ENCODE data around the gene MYO1G. TPM values are rescaled to one million over a fixed set of nuclear protein-coding genes. Genes with fewer than 3 reads are reported as not detected.

The MYO1G gene
- total and polyA plus RNA-seq, 4 donors: 11.9 to 76.8 (median 33.2) TPM

- 35 to 51% methylated on average over 10 of the region's 10 CpGs for WGBS, 2 donors
- no peaks in the 10 kb centered on the region for H3K27me3 ChIP-seq (ENCODE audit: control insufficient read depth in 3 of 3, insufficient read depth in 3 of 3, low read length in 2 of 3)
- H3K36me3 ChIP-seq (ENCODE audit: control insufficient read depth in 4 of 4, insufficient read depth in 4 of 4, low read length in 4 of 4): peaks cover 0 to 3% (median 0%) of the 10 kb centered on the region in 4 donors
- H3K9ac ChIP-seq (ENCODE audit: insufficient read depth in 1 of 2, low read length in 2 of 2): peak overlapping the region in 1 of 2 donors; percentile 27
- H3K4me1 ChIP-seq (ENCODE audit: control insufficient read depth in 5 of 5, insufficient read depth in 5 of 5, low read length in 5 of 5): peaks cover 0 to 12% (median 8%) of the 10 kb centered on the region in 5 donors
- ATAC-seq (ENCODE audit: insufficient read depth, low FRiP score): no peak
- DNase-seq: peak; percentile 26 to 34 (median 30)
- H3K9me3 ChIP-seq (ENCODE audit: control insufficient read depth in 4 of 4, insufficient read depth in 3 of 4, low read length in 3 of 4): no peaks in the 10 kb centered on the region
- no peak for TF ChIP-seq CTCF (IDR thresholded peaks at IDR 0.05; ENCODE audit: control extremely low read depth, extremely low read depth)
- H3K4me3 ChIP-seq: no peak overlapping the region
- H3K27ac ChIP-seq (ENCODE audit: low read depth in 1 of 2, low read length in 1 of 2): peak overlapping the region in 1 of 2 donors; percentile 64
Observed at GRCh38 chr7:45001138-45001694, 22.4 kb upstream of the MYO1G start.

- ATAC-seq (ENCODE audit: insufficient read depth, low FRiP score) (no peak), DNase-seq (peak; percentile 52 to 65 (median 63))
- Histone ChIP-seq H3K36me3 (ENCODE audit: control insufficient read depth in 4 of 4, insufficient read depth in 4 of 4, low read length in 4 of 4) (peaks cover 0 to 3% (median 0%) of the 10 kb centered on the region in 4 donors), H3K4me1 (ENCODE audit: control insufficient read depth in 5 of 5, insufficient read depth in 5 of 5, low read length in 5 of 5) (peaks cover 0 to 12% (median 5%) of the 10 kb centered on the region in 5 donors), H3K27ac (ENCODE audit: low read depth in 1 of 2, low read length in 1 of 2) (peak within 1 kb of the TSS; percentile 89 to 90), H3K9ac (ENCODE audit: insufficient read depth in 1 of 2, low read length in 2 of 2) (peak within 1 kb of the TSS; percentile 50 to 84), H3K9me3 (ENCODE audit: control insufficient read depth in 4 of 4, insufficient read depth in 3 of 4, low read length in 3 of 4) (no peaks in the 10 kb centered on the region), H3K4me3 (peak within 1 kb of the TSS; percentile 69), H3K27me3 (ENCODE audit: control insufficient read depth in 3 of 3, insufficient read depth in 3 of 3, low read length in 2 of 3) (no peaks in the 10 kb centered on the region)
- TF ChIP-seq CTCF (IDR thresholded peaks at IDR 0.05; ENCODE audit: control extremely low read depth, extremely low read depth): no peak
- WGBS, 2 donors: 1% methylated on average over 33 to 77 of the region's 77 CpGs
Observed at GRCh38 chr7:45000093-45001032, 21.5 kb upstream of the MYO1G start, which contains the start of gene CCM2. Gene CCM2 (plus strand): TSS chr7:45000201. CDS start chr7:45000334, 133 bp downstream.

- peak; percentile 94 for ATAC-seq (ENCODE audit: insufficient read depth, low FRiP score)
- peak overlapping the region in 1 of 2 donors; percentile 84 for H3K9ac ChIP-seq (ENCODE audit: insufficient read depth in 1 of 2, low read length in 2 of 2)
- no peaks in the 10 kb centered on the region for H3K27me3 ChIP-seq (ENCODE audit: control insufficient read depth in 3 of 3, insufficient read depth in 3 of 3, low read length in 2 of 3)
- H3K4me1 ChIP-seq (ENCODE audit: control insufficient read depth in 5 of 5, insufficient read depth in 5 of 5, low read length in 5 of 5): peaks cover 0 to 12% (median 5%) of the 10 kb centered on the region in 5 donors
- peak overlapping the region; percentile 36 for H3K4me3 ChIP-seq
- WGBS, 2 donors: 0 to 1% methylated on average over 63 to 66 of the region's 66 CpGs
- DNase-seq: peak; percentile 99 to 100 (median 100)
- peak overlapping the region; percentile 85 to 89 for H3K27ac ChIP-seq (ENCODE audit: low read depth in 1 of 2, low read length in 1 of 2)
- no peaks in the 10 kb centered on the region for H3K9me3 ChIP-seq (ENCODE audit: control insufficient read depth in 4 of 4, insufficient read depth in 3 of 4, low read length in 3 of 4)
- H3K36me3 ChIP-seq (ENCODE audit: control insufficient read depth in 4 of 4, insufficient read depth in 4 of 4, low read length in 4 of 4): peaks cover 0 to 3% (median 0%) of the 10 kb centered on the region in 4 donors
- TF ChIP-seq CTCF (IDR thresholded peaks at IDR 0.05; ENCODE audit: control extremely low read depth, extremely low read depth): no peak
Observed at GRCh38 chr7:44999245-45000092, 20.7 kb upstream of the MYO1G start.

Measured in lung (tissue), 12 donors.